ENCODE results near the gene FBXL7. TPM values are rescaled to one million over a fixed set of nuclear protein-coding genes. Genes with fewer than 3 reads are reported as not detected.

Gene FBXL7
- total and polyA plus RNA-seq, 2 donors (not counting 3 experiments of a cell fraction or from before 2014, with no cell fraction given) = 23.5 to 32.2 TPM

- H3K4me3 ChIP-seq (replicated peaks in 1 of 3; ENCODE audit: insufficient read depth in 1 of 3, low read depth in 1 of 3, low read length in 3 of 3) = no peak overlapping the region
- no peak overlapping the region for H3K9ac ChIP-seq (replicated peaks; ENCODE audit: extremely low read depth, insufficient read depth, low read length)
- H3K9me3 ChIP-seq (replicated peaks; ENCODE audit: control insufficient read depth, insufficient read depth, low read length) = no peaks in the 10 kb centered on the region
- DNase-seq (ENCODE audit: low read depth, low spot score) = no peak
- ChIA-PET POLR2A (no interaction called here), CTCF (no interaction called here)
- H3K79me2 ChIP-seq (ENCODE audit: control insufficient read depth, insufficient read depth, low read length) = no peaks in the 10 kb centered on the region
- BruUV-seq (replicated peaks) = no TSS peak
- peaks cover 15% of the 10 kb centered on the region for H3K4me1 ChIP-seq (ENCODE audit: control insufficient read depth, extremely low read depth, insufficient read depth, low read length)
- TF ChIP-seq FOS (IDR thresholded peaks at IDR 0.05; ENCODE audit: borderline replicate concordance, insufficient read depth, low read length) (no peak), JUN (IDR thresholded peaks at IDR 0.05; ENCODE audit: borderline replicate concordance, insufficient read depth, insufficient read length, low read depth) (no peak)
- H2AFZ ChIP-seq (ENCODE audit: low read depth, low read length) = no peak overlapping the region
- no peaks in the 10 kb centered on the region for H3K9me1 ChIP-seq (replicated peaks; ENCODE audit: control insufficient read depth, extremely low read depth, insufficient read depth, low read length)
- no peak overlapping the region for H3K4me2 ChIP-seq (ENCODE audit: insufficient read depth, low read length)
- dilution Hi-C loops (cut with MboI; ENCODE audit: extremely low pct_ligation_motif_present, low sequenced_read_pairs) = no loop called here
- H4K20me1 ChIP-seq (replicated peaks; ENCODE audit: control insufficient read depth, extremely low read depth, insufficient read depth, low read length) = no peaks in the 10 kb centered on the region
- no peaks in the 10 kb centered on the region for H3K27me3 ChIP-seq (ENCODE audit: control insufficient read depth in 2 of 2, insufficient read depth in 2 of 2, low read length in 2 of 2)
- intact Hi-C loops (cut with micrococcal nuclease) = no loop called here
- no peak for FAIRE-seq
- no peaks in the 10 kb centered on the region for H3K36me3 ChIP-seq (ENCODE audit: control insufficient read depth in 2 of 2, extremely low read depth in 1 of 2, insufficient read depth in 2 of 2, low read length in 2 of 2)
- no peak overlapping the region for H3K27ac ChIP-seq (ENCODE audit: insufficient read depth, low read depth, low read length)
Measured at GRCh38 chr5:15943487-15943886, 443.5 kb downstream of the FBXL7 start.

GRCh38 chr5:15946026-15946425 lies 446.0 kb downstream of the FBXL7 start:
- H3K36me3 ChIP-seq (ENCODE audit: control insufficient read depth in 2 of 2, extremely low read depth in 1 of 2, insufficient read depth in 2 of 2, low read length in 2 of 2) = no peaks in the 10 kb centered on the region
- DNase-seq (ENCODE audit: low read depth, low spot score) (no peak), FAIRE-seq (no peak)
- POLR2A ChIA-PET = no interaction called here
- no peak overlapping the region for H3K9ac ChIP-seq (replicated peaks; ENCODE audit: extremely low read depth, insufficient read depth, low read length)
- H3K9me1 ChIP-seq (replicated peaks; ENCODE audit: control insufficient read depth, extremely low read depth, insufficient read depth, low read length) = no peaks in the 10 kb centered on the region
- H3K4me2 ChIP-seq (ENCODE audit: insufficient read depth, low read length) = no peak overlapping the region
- BruUV-seq (replicated peaks) = no TSS peak
- no peak overlapping the region for H3K4me3 ChIP-seq (replicated peaks in 1 of 3; ENCODE audit: insufficient read depth in 1 of 3, low read depth in 1 of 3, low read length in 3 of 3)
- dilution Hi-C loops (cut with MboI; ENCODE audit: extremely low pct_ligation_motif_present, low sequenced_read_pairs) = no loop called here
- CTCF ChIA-PET = interaction anchor here (1.0 to 1.9 kb wide), 2 partner anchors 12 to 138 kb away, joined by 3 to 5 read pairs; no protein-coding TSS in a partner anchor
- TF ChIP-seq EZH2 (IDR thresholded peaks at IDR 0.05; ENCODE audit: borderline replicate concordance, low read depth, low read length, severe bottlenecking) (no peak), MAX (IDR thresholded peaks at IDR 0.05; ENCODE audit: insufficient read depth, insufficient read length) (no peak), JUN (IDR thresholded peaks at IDR 0.05; ENCODE audit: borderline replicate concordance, insufficient read depth, insufficient read length, low read depth) (no peak), POLR2A (IDR thresholded peaks at IDR 0.05; ENCODE audit: low read depth, low read length) (no peak), POLR2AphosphoS5 (IDR thresholded peaks at IDR 0.05; ENCODE audit: insufficient read depth, low read depth, low read length) (no peak), FOS (IDR thresholded peaks at IDR 0.05; ENCODE audit: borderline replicate concordance, insufficient read depth, low read length) (no peak), CTCF (IDR thresholded peaks at IDR 0.05; ENCODE audit: extremely low read depth in 1 of 2, insufficient read depth in 1 of 2, low read depth in 1 of 2, low read length in 2 of 2) (no peak), MYC (IDR thresholded peaks at IDR 0.05; ENCODE audit: low read depth, low read length) (no peak), GATA2 (IDR thresholded peaks at IDR 0.05; ENCODE audit: insufficient read depth, insufficient read length, low read depth, low read length) (no peak)
- H3K4me1 ChIP-seq (ENCODE audit: control insufficient read depth, extremely low read depth, insufficient read depth, low read length) = no peaks in the 10 kb centered on the region
- no peak overlapping the region for H3K27ac ChIP-seq (ENCODE audit: insufficient read depth, low read depth, low read length)
- no peaks in the 10 kb centered on the region for H3K79me2 ChIP-seq (ENCODE audit: control insufficient read depth, insufficient read depth, low read length)
- H2AFZ ChIP-seq (ENCODE audit: low read depth, low read length) = no peak overlapping the region
- H3K9me3 ChIP-seq (replicated peaks; ENCODE audit: control insufficient read depth, insufficient read depth, low read length) = no peaks in the 10 kb centered on the region
- no peaks in the 10 kb centered on the region for H3K27me3 ChIP-seq (ENCODE audit: control insufficient read depth in 2 of 2, insufficient read depth in 2 of 2, low read length in 2 of 2)
- no peaks in the 10 kb centered on the region for H4K20me1 ChIP-seq (replicated peaks; ENCODE audit: control insufficient read depth, extremely low read depth, insufficient read depth, low read length)
- intact Hi-C loops (cut with micrococcal nuclease) = no loop called here

Measured in endothelial cell of umbilical vein (primary cell).